Stimulated activated CD4-positive, alpha-beta T cell treated with anti-CD3 and anti-CD28 coated beads, TNF-alpha, amount 100 ng/mL, for 1 hour (primary cell): ENCODE measurements around the gene TLE4.
"Not testable (repeated sequence)": the region's sequence is repeated elsewhere in the genome, so short reads cannot be mapped to it uniquely, and the experiment has no call there.

Source experiments
- DNase-seq, 3 donors: peaks; one replicate each; pipeline ENCODE4 v3.0.0-alpha.2; 2020; ENCODE audit warnings: low read depth in 3 of 3, low spot score in 1 of 3

The TLE4 gene

DNA sequence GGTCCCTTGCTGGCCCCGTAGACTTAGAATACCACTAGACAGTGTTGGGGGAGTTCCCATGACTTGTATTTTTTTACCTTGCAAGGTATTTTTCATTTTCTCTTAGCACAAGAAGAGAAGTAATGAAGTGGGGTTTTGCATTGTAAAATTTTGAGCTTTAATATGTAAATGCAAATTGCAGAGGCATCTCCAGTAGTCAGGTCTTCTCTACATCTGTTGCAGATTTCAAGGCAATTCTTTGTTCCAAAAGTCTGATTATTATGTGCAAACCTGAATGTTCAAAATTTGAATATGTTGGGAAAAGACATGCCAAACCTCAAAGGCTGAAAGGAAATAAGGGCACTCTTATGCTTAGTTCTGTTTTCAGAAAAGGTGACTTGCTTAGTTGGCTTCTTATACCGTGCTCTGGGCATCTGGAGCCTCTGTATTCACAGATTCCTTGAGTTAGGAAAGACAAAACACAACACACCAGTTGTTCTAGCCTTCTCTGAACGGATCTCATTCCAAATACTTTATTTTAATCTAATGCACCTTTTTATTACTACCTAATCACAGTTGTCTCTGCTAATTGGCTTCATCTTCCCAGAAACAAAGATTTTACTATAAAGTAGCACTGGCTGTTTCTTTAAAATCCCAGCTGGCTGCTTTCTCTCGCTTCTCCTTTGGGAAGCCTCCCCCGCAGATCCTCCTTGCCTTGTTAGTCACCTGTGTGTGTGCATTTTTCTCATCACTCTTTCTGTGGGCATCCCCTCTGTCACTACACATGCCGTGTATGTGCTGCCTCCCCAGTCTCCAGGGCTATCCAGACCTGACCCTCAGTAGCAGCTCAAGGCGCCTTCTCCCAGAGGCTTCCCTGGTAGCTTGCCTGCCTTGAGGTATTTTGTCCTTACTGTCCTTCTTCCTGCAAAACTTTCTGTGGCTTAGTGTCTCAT lies 138.2 kb downstream of the TLE4 start:
- no peak for DNase-seq

DNA sequence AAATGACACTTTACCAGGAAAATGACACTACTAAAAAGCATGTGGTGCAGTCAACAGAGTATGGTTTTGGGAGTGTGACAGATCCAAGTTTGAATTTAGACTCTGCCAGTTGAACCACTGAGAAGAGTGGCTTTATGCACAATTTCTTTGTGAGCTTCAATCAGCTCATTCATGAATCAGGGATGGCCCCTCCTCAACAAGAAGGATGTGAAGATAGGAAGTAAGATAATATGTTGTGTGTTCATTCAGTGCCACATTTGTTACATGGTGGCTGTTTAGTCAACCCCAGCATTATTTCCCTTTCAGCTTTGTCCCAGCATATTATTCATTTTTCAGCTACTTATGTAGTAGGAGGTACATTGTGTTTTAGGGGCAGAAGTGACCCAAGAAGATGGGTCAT lies 140.1 kb downstream of the TLE4 start:
- DNase-seq, result no peak

DNA sequence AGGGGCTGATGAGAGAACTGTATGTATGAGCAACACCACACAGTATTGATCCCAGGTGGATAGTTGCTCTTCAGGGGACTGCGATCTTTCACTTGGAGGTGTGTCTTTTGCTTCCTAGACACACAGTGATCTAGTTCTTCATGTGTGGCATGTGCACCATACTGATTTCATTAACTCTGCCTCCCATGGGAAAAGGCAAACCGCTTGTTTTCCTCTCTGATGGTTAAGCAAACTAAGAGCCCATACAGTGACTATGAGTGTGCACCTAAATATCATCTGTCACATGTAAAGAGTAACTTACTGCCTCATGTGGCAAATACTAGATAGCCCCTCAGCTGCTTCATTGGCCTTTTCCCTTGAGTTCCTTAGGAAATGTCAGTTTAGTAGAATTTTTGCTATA lies 147.3 kb downstream of the TLE4 start:
- no peak for DNase-seq

DNA sequence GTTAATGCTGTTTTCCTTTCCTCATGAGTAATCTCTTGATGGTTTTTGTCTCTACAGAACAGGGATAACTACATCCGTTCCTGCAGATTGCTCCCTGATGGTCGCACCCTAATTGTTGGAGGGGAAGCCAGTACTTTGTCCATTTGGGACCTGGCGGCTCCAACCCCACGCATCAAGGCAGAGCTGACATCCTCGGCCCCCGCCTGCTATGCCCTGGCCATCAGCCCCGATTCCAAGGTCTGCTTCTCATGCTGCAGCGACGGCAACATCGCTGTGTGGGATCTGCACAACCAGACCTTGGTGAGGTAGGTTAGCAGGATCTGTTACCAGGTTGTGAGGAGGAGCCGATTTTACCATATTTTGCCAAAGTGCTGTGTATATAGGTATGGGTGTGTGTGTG lies 148.2 kb downstream of the TLE4 start:
- DNase-seq, result no peak

DNA sequence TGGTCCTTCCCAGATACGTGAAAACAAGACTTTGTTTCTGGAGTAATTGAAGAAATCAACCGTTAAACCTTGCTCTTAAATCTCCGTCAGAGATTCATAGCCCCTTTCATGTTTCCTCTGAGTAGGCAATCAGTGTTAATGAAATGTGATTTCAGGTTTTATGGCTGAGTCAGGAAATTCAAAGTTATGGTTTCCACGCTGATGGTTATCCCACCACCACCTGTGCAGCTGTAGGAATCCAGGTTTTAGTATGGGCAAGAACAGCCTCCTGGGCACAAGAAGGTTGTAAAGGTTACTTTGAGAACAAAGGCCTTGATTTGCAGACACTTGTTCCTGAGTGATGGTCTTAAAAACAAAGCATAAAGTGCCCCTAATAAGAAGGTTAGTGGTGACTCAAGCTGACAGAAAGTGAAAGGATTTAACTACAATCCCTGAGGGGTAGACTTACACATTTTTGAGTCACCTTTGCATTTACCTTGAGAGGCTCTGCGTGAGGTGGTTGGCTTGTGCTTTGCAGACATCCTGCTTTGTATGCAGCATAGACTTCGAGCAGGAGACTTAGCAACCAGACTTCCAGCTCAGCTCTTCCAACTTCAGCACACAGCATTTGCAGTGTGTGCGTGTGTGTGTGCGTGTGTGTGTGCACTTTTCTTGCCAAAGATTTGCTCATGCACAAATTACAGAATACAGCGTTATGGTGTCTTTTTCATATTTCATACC lies 159.6 kb downstream of the TLE4 start:
- DNase-seq, result no peak

DNA sequence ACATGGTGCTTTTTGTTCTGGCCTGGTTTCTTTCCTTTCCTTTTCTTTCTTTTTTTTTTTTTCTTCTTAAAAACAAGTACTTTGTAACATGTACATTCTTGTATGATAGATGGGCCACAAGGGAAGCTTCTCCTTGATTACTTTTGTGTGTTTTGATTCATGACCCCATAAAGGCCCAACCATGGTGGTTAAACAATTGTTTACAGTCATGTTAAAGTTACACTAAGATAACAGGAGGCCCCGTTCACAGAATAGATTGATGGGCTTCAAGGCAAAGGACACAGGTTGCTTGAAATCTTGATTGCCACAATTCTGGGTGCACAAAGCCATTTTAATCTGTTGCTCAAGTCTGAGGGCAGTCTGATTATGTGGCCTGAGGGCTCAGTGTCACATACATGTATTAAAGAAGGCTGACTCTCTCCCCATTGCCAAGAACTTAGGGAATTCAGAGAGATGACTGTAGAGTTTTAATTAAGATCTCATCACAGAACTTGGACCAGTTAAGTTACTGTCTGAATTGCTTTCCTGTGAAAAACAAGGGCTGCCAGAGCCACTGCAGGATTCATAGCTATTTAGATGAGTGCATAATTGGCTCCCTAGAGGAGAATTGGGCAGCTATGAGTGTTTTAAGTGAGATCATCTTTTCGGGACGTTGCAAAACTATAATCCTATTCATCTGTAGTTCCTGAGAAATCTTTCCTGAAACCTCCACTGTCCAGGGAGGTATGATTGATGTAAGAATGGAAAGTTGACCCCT lies 163.4 kb downstream of the TLE4 start:
- DNase-seq, result no peak

DNA sequence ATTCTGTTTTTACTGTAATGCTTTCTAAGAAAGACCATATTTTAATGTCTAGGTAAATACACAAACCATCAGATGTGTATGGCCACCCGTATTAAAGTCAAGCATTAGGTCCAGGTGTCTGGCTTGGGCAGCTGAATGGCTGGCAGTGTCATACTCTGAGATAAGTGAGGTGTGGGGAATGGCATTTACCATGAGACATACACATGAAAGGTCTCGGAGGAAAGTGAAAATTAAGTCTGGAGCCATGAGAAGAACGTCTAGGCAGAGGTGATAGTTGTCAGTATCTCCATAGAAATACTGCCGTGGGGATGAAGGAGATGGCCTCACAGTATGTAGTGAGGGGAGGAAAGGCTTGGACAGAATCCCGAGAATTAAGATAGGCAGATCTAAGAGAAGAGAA lies 164.3 kb downstream of the TLE4 start:
- no peak for DNase-seq

DNA sequence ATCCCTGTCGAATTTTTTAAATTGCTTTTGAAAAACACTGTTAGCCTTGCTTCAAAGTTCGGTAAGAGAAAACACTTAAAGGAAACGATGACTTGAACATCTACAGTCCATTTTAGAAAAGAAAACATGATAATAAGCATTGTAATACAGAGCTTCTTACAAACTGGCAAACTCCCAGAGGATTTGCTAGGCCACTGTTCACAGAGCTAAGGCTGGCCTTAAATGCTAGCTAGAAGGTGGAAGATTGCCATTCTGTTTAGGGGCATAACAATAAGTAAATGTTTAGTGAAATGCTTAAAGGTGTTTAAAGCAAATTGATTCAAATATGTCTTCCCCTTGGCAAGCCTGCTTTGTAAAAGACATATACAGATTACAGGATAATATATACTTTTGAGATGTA lies 169.6 kb downstream of the TLE4 start:
- no peak for DNase-seq

DNA sequence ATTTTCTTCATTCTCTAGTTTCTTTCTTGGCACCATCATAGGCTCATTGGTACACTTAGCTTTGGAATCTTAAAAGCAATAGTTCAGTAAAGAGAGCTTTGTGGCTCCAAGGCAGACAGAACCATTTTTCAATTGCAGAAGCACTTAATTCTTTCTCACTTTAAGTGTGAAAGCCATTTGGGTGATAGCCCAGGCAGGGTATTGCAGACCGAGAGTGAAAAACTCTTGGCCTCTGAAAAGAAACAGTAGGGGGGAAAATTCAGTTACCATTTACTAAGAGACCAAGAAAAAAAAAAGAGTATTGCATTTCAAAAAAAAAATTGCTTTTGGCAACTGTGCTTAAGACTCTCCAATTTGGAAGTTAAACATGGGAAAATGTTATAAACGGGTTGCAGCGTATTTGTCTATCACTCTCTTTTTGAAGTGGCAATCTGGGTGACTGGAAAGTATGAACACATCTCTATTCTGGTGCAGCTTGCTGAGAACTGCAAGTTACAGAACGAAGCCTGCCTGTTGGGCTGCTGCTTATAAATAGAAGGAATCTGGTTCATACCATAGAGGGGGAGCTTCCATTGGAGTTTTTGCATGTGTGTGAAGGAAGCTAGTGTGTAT lies 170.5 kb downstream of the TLE4 start:
- no peak for DNase-seq

DNA sequence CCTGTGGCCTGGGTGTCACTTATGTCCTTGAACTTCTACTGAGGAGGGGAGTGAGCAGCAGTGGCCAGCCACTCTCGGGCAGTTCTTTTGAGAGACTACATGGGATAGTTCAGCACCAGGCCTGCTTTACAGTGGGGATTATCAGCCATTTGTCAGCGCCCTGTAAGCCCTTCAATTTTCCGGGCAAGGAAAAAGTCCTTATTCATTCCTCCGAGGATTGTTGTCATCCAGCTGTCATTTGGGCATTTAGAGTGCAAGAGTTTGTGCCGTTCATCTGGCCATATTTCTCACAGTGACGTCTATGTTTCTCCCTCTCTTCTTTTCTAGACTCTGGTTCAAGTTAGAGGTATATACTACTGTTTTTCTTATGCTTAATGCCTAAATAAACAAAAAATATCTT lies 172.8 kb downstream of the TLE4 start:
- no peak for DNase-seq

DNA sequence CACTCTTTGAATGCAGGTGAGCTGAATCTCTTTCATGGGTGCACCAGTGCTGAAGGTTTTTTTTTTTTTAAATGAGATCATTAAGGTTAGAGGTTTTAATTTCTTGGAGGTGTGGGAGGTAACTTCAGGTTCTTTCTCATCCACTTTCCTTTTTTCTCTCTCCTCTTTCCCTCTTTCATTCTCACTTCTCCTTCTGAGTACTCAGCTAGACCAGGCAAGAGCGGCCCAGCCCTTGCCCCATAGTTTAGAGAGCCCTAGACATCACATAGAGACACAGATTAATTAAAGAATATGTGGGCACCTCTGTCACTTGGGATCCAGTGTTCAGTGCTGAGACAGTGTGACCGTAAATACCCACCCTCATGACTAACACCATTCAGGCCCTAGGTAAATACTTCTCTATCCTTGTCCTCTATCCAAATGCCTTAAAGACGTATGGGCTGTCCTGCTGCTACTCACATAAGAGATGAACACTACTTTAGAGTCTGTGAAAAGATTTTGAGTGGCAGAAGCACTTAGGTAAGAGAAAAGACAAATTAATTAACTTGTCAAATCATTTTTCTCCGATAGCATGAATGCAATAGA lies 174.1 kb downstream of the TLE4 start:
- DNase-seq, result no peak

DNA sequence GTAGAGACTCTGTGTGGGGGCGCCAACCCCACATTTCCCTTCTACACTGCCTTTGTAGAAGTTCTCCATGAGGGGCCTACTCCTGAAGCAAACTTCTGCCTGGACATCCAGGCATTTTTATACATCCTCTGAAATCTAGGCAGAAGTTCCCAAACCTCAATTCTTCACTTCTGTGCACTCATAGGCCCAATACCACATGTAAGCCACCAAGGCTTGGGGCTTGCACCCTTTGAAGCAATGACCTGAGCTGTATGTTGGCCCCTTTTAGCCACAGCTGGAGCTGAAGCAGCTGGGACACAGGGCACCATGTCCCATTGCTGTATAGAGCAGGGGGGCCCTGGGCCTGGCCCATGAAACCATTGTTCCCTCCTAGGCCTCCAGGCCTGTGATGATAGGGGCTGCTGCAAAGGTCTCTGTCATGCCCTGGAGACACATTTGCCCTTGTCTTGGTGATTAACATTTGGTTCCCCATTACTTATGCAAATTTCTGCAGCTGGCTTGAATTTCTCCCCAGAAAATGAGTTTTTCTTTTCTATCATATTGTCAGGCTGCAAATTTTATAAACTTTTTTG lies 180.2 kb downstream of the TLE4 start:
- DNase-seq, result not testable (repeated sequence)

DNA sequence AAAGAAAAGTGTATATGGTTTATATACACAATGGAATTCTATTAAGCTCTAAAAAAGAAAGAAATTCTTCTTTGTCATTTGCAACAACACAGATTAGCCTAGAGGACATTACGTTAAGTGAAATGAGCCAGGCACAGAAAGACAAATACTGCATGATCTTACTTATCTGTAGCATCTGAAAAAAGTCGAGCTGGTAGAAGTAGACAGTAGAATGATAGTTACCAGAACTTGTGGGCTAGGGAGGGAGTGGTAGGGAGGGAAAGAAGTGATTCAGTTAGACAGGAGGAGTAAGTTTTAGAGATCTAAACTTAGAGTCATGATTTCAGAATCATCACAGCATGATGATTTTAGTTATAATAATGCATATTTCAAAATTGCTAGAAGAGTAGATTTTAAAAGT lies 184.6 kb downstream of the TLE4 start:
- DNase-seq, result no peak

DNA sequence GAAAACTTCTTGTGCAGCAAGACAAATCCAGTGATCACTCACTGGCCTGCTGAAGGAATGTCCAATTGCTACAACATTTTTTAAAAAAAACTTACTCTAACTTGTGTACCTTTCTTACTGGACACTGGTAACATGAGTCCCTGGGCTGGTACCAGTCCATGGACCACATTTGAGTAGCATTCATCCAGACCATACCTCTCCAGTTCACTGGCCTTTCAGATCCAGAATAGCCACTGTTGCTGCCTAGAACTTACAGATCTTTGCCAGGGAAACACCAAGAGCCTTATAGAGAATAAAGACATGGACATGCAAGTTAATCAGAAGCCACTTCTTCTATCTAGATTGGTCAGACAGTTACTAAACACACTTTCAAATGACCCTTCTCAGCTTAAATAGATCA lies 185.3 kb downstream of the TLE4 start:
- no peak for DNase-seq

DNA sequence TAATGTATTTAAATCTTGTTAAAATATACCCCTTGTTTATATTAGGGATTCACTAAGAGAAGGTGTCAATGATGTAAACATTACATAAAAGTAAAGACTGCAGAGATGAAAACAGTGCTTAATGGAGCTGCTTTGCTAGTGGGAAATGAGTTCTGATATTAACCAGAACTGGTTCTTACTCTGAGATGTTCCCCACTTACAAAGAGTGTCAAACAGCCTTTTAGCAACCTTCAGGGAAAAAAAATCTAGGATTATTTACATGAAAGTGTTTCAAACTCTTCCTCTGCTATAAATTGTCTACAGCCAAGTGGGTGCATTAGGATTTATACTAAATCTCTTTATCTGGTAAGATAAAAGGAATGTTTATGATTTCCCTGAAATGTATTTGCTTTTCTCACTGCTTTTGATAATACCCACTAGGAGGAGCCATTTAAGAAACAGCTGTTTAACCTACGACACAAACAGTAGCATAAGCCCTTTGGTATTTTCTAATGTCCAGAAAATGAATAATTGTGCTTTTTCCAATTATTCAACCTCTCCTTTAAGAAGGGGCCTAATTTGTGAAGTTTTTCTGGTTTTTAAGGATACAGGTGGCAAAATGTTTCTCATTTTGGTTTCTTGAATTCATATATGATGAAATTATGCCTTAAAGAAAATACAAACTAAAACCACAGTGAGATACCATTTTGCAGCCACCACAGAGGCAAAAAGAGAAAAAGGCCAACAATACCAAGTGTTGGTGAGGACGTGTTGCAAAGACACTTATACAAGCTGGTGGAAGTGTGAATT lies 186.3 kb downstream of the TLE4 start:
- DNase-seq, result no peak

DNA sequence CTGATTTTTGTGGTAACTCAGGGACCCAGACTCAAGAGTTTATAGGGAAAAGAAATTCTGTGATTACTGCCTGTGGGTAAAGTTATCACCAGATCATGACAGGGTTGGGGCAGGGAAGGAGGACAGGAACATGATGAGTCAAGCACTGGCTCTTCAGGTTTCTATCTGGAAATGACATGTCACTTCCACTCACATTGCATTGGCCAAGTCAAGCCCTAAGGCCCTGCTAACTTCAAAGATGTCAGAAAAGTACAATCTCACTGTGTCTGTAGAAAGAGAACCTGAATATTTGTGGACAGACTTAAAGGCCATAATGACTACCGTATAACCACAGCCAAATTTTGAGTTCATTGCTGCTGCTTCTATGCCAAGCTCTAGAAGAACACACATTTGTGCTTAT lies 187.7 kb downstream of the TLE4 start:
- no peak for DNase-seq

DNA sequence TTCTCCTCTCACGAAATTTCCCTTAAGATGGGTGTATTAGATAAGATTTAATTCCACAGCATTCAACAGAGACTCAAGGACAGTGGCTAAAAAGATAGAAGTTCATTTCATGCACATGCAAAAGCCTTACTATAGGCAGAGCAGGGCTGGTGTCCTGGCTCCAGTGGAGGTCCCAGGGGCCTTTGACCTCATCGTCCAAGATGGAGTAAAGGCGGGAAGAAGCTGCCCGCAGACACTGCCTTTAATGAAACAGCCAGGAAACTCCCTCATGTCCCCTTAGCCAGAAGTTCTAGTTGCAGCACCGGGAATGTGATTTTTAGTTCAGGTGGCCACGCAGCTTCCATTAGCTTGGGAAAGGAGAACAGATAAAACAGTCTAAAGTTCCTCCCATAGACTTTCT lies 190.3 kb downstream of the TLE4 start:
- no peak for DNase-seq

DNA sequence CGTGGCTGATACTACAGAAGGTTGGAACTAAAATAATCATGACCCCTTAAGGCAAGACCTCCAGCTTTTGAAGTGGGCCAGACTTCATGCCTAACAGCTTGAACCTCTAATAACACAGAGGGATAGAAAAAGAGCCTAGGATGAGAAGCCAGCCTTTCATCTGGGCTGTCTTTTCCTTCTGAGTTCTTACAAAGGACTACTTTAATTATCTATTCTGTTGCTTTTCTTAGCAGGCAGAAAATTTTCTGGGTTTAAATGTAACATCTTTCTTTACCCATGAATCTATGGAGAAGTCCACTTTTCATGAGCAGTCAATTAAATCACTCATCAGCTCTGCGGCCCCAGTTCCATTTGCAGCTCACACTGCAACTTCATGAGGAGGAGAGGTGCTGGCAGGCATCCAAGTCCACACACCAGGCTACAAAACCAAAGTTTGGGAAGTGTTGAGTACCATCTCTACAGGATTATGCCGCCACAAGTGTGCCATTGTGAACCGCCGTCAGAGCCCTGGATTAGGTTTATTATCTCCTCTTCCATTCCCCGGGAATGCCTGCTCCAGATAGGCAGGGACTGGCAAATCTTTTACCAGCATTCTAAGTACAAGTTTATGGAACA lies 192.0 kb downstream of the TLE4 start:
- DNase-seq, result no peak

DNA sequence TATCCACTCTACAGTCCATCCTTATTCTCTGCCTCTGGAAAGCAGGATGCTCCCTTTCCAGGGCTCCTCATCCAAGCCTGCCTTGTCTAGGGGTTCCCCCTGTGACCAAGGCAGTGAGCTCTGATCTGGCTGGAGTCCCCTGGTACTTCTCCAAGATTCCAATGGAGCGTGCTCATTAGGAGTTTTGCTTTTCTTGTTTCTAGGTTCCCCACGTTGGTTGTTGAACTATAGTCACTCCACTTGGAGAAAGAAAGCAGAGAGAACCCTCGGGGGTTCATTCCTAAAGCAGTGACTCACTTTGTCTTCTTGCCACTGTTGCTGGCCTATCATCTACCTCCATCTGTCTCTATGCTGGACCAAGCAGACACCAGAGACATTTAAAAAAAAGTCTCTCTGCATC lies 192.6 kb downstream of the TLE4 start:
- DNase-seq, result no peak
